Neuron (in vitro differentiated cells): ENCODE data around the gene DOCK3.
"Not testable (repeated sequence)": the region's sequence is repeated elsewhere in the genome, so short reads cannot be mapped to it uniquely, and the experiment has no call there.

ENCODE experiments used
- H2AFZ ChIP-seq: one replicate; pipeline ENCODE4 v1.6.1; 2013; ENCODE audit warnings: low read depth, mild to moderate bottlenecking, inconsistent platforms, low read length, moderate library complexity
- H3K27me3 ChIP-seq: one replicate; pipeline ENCODE4 v1.6.1; 2013; ENCODE audit warnings: low read length; ENCODE audit not compliant: insufficient read depth
- H3K36me3 ChIP-seq: one replicate; pipeline ENCODE4 v1.6.1; 2013; ENCODE audit warnings: low read length; ENCODE audit not compliant: insufficient read depth
- H3K4me1 ChIP-seq: one replicate; pipeline ENCODE4 v1.6.1; 2013; ENCODE audit warnings: low read length; ENCODE audit not compliant: insufficient read depth
- H3K4me3 ChIP-seq: 2 replicates; pipeline ENCODE4 v1.5.1; 2013; ENCODE audit warnings: mild to moderate bottlenecking, low read length, moderate library complexity
- H3K9me3 ChIP-seq: one replicate; pipeline ENCODE4 v1.6.1; 2013; ENCODE audit warnings: low read length

Gene DOCK3

GRCh38 chr3:50913260-50913659 lies 238.5 kb downstream of the DOCK3 start:
- no peaks in the 10 kb centered on the region for H3K27me3 ChIP-seq
- H3K9me3 ChIP-seq = no peaks in the 10 kb centered on the region
- H3K4me3 ChIP-seq = no peak overlapping the region
- H3K4me1 ChIP-seq = no peaks in the 10 kb centered on the region
- H2AFZ ChIP-seq = no peak overlapping the region
- no peaks in the 10 kb centered on the region for H3K36me3 ChIP-seq

GRCh38 chr3:50922071-50922470 lies 247.3 kb downstream of the DOCK3 start:
- H3K27me3 ChIP-seq, H3K36me3 ChIP-seq, H3K4me1 ChIP-seq, H2AFZ ChIP-seq, H3K9me3 ChIP-seq, H3K4me3 ChIP-seq: not testable (repeated sequence)

- Histone ChIP-seq H3K4me3 (no peak overlapping the region), H3K4me1 (no peaks in the 10 kb centered on the region), H3K36me3 (no peaks in the 10 kb centered on the region), H2AFZ (no peak overlapping the region), H3K27me3 (peaks cover 2% of the 10 kb centered on the region), H3K9me3 (no peaks in the 10 kb centered on the region)
Observed at GRCh38 chr3:50923955-50924354, 249.2 kb downstream of the DOCK3 start.

DNA sequence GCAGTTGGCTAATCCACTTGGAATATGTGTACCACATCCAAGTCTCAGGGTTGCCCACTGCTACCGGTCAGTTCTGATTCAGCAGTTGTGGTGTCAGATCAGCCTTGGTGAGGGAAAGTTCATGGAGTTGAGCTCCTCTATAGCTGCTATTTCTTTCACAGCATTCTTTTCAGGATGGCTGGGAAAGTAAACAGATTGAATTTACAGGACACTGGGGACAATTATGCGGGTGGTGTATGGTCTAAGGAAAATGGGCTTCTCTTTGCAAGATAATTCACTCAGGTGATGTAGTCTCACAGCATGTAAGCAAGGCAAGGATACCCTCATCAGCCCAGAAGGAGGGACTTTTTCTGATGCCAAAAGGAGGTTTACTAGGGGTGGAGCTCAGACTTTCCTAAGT lies 249.9 kb downstream of the DOCK3 start:
- Histone ChIP-seq H3K9me3 (no peaks in the 10 kb centered on the region), H3K27me3 (peaks cover 2% of the 10 kb centered on the region), H3K4me1 (no peaks in the 10 kb centered on the region), H2AFZ (no peak overlapping the region), H3K36me3 (no peaks in the 10 kb centered on the region), H3K4me3 (no peak overlapping the region)

- no peaks in the 10 kb centered on the region for H3K9me3 ChIP-seq
- peaks cover 9% of the 10 kb centered on the region for H3K27me3 ChIP-seq
- no peak overlapping the region for H3K4me3 ChIP-seq
- no peak overlapping the region for H2AFZ ChIP-seq
- H3K36me3 ChIP-seq = no peaks in the 10 kb centered on the region
- no peaks in the 10 kb centered on the region for H3K4me1 ChIP-seq
Observed at GRCh38 chr3:50926868-50927267, 252.1 kb downstream of the DOCK3 start.

- no peak overlapping the region for H3K4me3 ChIP-seq
- no peaks in the 10 kb centered on the region for H3K36me3 ChIP-seq
- peaks cover 9% of the 10 kb centered on the region for H3K27me3 ChIP-seq
- H3K9me3 ChIP-seq = no peaks in the 10 kb centered on the region
- H2AFZ ChIP-seq = no peak overlapping the region
- no peaks in the 10 kb centered on the region for H3K4me1 ChIP-seq
Observed at GRCh38 chr3:50930371-50931208, 255.9 kb downstream of the DOCK3 start.

- not testable (repeated sequence) for H3K4me1 ChIP-seq, H3K27me3 ChIP-seq, H3K9me3 ChIP-seq, H3K36me3 ChIP-seq, H2AFZ ChIP-seq, H3K4me3 ChIP-seq
Observed at GRCh38 chr3:50932918-50933317, 258.2 kb downstream of the DOCK3 start.

DNA sequence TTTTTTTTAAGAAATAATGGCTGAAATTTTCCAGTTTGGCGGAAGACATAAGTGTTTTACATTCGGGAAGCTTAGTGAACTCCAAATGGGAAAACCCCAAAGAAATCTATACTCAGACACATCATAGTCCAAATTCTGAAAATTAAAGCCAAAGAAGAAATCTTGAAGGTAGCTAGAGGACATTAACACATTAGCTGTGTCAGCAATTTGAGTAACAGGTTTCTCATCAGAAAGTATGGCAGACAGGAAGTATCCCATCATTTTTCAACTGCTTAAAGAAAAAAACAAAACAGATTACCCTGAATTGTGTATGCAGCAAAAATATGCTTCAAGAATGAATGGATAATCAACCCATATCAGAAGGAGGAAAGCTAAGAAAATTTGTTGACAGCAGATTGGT lies 261.7 kb downstream of the DOCK3 start:
- no peaks in the 10 kb centered on the region for H3K27me3 ChIP-seq
- no peaks in the 10 kb centered on the region for H3K4me1 ChIP-seq
- H3K9me3 ChIP-seq = no peaks in the 10 kb centered on the region
- no peaks in the 10 kb centered on the region for H3K36me3 ChIP-seq
- no peak overlapping the region for H2AFZ ChIP-seq
- no peak overlapping the region for H3K4me3 ChIP-seq

GRCh38 chr3:50947419-50947818 lies 272.7 kb downstream of the DOCK3 start:
- H2AFZ ChIP-seq = no peak overlapping the region
- H3K27me3 ChIP-seq = peaks cover 2% of the 10 kb centered on the region
- H3K36me3 ChIP-seq = no peaks in the 10 kb centered on the region
- no peaks in the 10 kb centered on the region for H3K9me3 ChIP-seq
- H3K4me1 ChIP-seq = no peaks in the 10 kb centered on the region
- no peak overlapping the region for H3K4me3 ChIP-seq

DNA sequence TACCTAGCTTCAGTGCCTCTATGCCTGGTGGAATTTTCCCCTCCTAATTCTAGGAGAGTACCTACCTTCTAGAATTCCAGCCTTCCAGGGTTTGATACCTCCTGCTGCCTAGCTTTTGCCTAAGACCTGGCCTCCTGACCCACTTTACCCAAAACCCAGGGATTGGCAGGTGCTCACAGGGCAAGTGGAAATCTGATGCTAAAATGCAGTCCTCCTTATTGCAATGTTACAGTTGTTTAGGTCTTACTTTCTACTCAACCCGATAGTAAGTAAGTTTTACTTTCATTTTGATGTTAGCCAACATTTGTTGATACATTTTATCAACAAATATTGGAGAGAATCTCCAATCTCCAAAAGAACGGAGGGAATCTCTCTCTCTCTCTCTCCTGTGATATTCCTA lies 275.9 kb downstream of the DOCK3 start:
- Histone ChIP-seq H3K9me3 (no peaks in the 10 kb centered on the region), H3K27me3 (peaks cover 2% of the 10 kb centered on the region), H3K36me3 (no peaks in the 10 kb centered on the region), H3K4me1 (no peaks in the 10 kb centered on the region), H2AFZ (no peak overlapping the region), H3K4me3 (no peak overlapping the region)

- no peaks in the 10 kb centered on the region for H3K36me3 ChIP-seq
- H2AFZ ChIP-seq = no peak overlapping the region
- no peaks in the 10 kb centered on the region for H3K4me1 ChIP-seq
- H3K4me3 ChIP-seq = no peak overlapping the region
- no peaks in the 10 kb centered on the region for H3K9me3 ChIP-seq
- no peaks in the 10 kb centered on the region for H3K27me3 ChIP-seq
Observed at GRCh38 chr3:50953825-50954414, 279.2 kb downstream of the DOCK3 start.

DNA sequence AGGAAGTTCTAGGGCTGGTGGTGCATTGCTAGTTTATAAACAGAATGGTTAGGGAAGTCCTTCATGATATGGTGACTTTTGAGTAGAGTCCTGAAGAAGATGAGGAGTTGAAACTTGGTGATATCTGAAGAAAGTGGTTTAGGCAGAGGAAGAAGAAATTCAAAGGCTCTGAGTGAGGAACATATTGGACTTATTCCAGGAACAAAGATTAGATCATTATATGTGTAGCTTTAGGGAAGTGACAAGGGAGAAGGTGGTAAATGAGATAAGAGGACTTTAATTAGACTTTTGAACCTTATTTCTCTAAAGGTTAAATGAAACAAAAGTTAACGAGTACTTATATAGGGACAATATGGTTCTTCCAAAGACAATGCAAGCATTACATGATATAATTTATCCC lies 286.7 kb downstream of the DOCK3 start:
- Histone ChIP-seq H2AFZ (no peak overlapping the region), H3K9me3 (no peaks in the 10 kb centered on the region), H3K36me3 (no peaks in the 10 kb centered on the region), H3K4me3 (no peak overlapping the region), H3K4me1 (no peaks in the 10 kb centered on the region), H3K27me3 (no peaks in the 10 kb centered on the region)

GRCh38 chr3:50971487-50971924 lies 296.8 kb downstream of the DOCK3 start:
- Histone ChIP-seq H3K4me1 (no peaks in the 10 kb centered on the region), H3K9me3 (peaks cover 3% of the 10 kb centered on the region), H3K4me3 (no peak overlapping the region), H2AFZ (no peak overlapping the region), H3K27me3 (no peaks in the 10 kb centered on the region), H3K36me3 (no peaks in the 10 kb centered on the region)

DNA sequence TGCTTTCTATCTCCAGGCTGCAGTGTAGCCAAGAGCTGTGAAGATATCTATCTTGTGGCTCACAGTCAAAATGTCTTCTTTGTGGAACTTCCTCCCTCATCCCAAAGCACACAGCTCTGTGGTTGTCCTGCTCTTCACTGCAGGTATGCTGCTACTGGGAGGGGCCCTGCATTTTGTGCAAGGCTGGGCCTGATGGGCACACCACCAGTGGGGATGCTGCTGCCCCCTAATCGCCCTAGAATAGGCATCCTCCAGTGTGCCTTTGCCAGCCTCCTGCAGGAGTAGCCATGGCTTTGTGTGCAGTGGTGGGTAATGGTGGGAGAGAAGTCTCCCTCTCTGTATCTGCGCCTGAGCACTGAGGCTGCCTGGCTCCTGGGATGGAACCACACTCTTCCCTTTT lies 297.3 kb downstream of the DOCK3 start:
- Histone ChIP-seq H2AFZ (no peak overlapping the region), H3K4me3 (no peak overlapping the region), H3K9me3 (peaks cover 3% of the 10 kb centered on the region), H3K4me1 (no peaks in the 10 kb centered on the region), H3K36me3 (no peaks in the 10 kb centered on the region), H3K27me3 (no peaks in the 10 kb centered on the region)
